Suppressor macrophage (primary cell): Measurements from ENCODE around the gene ZFTA.
A peak's percentile ranks its signal among the peaks of the same experiment; 100 is the strongest.

Experiments
- DNase-seq, 4 experiments: peaks; one replicate each; pipeline ENCODE4 v3.0.0-alpha.2; 2020 to 2022

Gene ZFTA

GRCh38 chr11:63749624-63750023, 19.0 kb downstream of the ZFTA start:
- DNase-seq, result no peak

GRCh38 chr11:63747011-63747410, 21.6 kb downstream of the ZFTA start:
- DNase-seq, result no peak

- no peak for DNase-seq
Observed at GRCh38 chr11:63745304-63746170, 23.0 kb downstream of the ZFTA start.

GRCh38 chr11:63738720-63739360, 29.7 kb downstream of the ZFTA start:
- DNase-seq, result peak; percentile 84 to 90 (median 88)

GRCh38 chr11:63737718-63738117, 30.9 kb downstream of the ZFTA start:
- peak in 2 of 4 experiments; percentile 2 to 21 for DNase-seq

- no peak for DNase-seq
Observed at GRCh38 chr11:63736864-63737263, 31.7 kb downstream of the ZFTA start.

GRCh38 chr11:63729326-63729725, 39.2 kb downstream of the ZFTA start:
- no peak for DNase-seq

- no peak for DNase-seq
Observed at GRCh38 chr11:63720611-63721010, 48.0 kb downstream of the ZFTA start.

- DNase-seq, result no peak
Observed at GRCh38 chr11:63719987-63720386, 48.6 kb downstream of the ZFTA start.

- no peak for DNase-seq
Observed at GRCh38 chr11:63719001-63719400, 49.6 kb downstream of the ZFTA start.
